HG03064 (cell line): ENCODE measurements around the gene PVRIG.
"Not testable (repeated sequence)": the region's sequence is repeated elsewhere in the genome, so short reads cannot be mapped to it uniquely, and the experiment has no call there.

Experiments
- ATAC-seq: cut with Tn5 transposase; IDR thresholded peaks from one replicate; pipeline ENCODE4 v1.9.1; 2021; ENCODE audit warnings: low read depth; ENCODE audit not compliant: unreplicated experiment

The PVRIG gene

DNA sequence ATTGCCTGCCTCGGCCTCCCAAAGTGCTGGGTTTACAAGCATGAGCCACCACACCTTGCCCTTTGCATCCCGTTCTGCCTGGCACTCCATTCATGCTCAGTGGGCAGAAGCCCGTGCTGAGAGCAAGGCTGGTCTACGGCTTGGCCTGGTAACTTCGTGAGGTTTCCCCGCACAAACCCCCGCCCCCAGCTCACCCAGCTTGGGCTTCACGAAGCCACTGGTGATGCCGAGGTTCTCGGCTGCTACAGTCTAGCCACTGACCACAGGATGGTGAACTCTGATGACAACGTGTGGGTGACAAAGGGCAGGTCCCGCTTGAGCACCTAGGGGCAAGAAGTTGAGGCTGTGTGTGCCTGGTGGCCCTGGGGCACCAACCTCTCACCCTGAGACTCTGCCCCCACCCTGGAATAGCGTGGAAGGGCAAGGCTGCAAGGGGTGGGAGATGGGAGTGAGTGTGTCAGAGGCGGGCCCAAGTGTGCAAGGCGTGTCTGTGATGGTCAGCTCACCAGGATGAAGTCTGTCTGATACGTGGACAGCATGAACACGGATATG, 3.7 kb downstream of the PVRIG start:
- ATAC-seq, result not testable (repeated sequence)

DNA sequence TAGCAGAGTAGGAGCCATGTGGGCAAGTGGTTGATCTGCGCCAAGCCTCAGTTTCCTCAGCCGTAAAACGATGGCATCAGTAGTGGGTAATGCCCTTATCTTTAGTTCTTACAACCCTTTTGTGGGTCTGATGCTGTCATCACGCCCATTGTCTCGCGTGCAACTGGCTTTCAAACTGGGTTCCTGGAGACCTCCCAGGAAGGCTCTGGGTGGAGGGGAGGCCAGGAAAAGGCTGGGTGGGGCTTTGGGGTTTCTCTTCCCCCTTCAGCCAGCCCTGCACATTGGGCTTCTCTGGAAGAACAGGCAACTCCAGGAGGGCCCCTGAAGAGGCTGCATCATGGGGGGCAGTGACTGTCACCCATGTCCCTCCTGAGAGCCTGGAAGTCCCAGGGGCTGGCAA, 5.1 kb downstream of the PVRIG start:
- not testable (repeated sequence) for ATAC-seq

DNA sequence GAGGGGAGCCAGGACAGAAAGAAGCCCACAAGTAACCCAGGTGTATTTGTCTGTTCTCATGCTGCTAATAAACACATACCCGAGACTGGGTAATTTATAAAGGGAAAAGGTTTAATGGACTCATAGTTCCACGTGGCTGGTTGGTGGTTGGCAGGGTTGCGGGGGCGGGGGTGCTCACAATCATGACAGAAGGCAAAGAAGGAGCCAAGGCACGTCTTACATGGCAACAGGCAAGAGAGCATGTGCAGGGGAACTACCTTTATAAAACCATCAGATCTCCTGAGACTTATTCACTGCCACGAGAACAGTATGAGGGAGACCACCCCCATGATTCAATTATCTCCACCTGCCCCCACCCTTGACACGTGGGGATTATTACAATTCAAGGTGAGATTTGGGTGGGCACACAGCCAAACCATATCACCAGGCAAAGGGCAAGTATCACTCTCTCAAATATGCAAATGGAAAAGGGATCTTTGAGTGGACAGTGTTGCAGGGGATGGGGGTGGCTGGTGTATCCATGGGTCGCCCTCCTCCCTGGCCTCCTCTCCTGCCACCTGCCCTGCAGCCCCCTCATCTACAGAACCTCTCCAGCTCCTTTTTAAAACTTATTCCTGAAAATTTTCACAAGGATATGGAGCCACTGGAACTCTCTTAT, 15.0 kb downstream of the PVRIG start:
- not testable (repeated sequence) for ATAC-seq

DNA sequence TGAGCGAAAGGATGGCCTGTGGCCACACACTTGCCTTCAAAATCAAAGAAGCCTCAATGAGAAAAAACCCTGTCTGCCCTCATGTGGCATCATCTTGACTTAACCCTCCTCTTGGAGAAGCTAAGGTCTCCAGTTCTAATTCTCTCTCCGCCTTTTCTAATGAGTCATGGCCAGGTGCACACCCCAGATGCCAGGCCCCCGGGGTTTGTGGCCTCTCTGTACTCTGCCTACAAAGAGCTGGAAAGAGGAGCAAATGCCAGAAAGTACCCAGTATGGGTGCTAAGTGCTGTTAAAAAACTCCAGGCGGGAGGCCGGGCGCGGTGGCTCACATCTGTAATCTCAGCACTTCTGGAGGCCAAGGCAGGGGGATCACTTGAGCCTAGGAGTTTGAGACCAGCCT, 20.2 kb downstream of the PVRIG start:
- not testable (repeated sequence) for ATAC-seq

DNA sequence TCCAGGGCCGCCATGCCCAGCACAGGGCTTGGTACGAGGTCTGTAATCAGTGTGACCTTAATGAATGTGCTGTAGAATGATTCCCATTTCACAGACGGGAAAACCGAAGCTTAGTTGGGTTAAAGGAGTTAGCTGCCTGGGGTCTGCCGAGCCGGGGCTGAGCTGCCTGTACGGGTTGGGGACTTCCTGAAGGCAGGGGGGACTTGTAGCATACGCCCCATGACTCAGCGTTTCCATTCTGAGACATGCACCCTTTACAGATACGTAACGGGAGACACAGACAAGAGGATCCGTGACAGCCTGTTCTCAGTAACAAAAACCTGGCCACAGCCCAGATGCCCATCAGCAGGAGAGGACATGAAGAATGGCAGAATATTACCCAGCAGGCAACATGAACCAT, 23.6 kb downstream of the PVRIG start:
- ATAC-seq, result not testable (repeated sequence)

DNA sequence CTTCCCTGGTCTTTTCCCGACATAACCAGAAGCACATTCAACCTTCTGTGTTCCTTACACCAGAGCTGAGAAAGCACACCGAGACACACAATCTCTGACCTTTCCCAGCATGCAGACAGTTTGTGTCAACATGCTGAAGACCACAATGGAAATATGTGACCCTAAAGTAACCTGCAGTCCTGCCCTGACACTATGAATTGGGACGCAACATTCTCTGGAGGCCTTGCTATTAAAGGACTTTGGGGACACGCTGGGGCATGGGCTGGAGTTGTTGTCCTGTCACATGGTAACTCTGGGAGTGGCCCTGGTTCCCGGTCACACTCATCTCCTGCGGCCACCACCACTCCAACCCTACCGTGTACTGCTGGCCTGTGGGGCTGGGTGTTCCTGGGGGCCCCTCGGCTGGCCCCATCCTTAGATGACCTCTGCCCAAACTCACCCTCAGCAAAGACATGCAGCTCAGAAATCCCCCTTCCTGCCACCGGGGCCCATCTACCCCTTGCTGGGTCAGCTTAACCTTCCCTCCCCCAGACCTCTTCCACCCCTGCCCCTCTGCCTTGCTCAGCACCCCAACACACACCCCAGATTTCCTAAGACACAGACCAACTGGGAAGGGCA, 25.3 kb downstream of the PVRIG start:
- ATAC-seq, result not testable (repeated sequence)

DNA sequence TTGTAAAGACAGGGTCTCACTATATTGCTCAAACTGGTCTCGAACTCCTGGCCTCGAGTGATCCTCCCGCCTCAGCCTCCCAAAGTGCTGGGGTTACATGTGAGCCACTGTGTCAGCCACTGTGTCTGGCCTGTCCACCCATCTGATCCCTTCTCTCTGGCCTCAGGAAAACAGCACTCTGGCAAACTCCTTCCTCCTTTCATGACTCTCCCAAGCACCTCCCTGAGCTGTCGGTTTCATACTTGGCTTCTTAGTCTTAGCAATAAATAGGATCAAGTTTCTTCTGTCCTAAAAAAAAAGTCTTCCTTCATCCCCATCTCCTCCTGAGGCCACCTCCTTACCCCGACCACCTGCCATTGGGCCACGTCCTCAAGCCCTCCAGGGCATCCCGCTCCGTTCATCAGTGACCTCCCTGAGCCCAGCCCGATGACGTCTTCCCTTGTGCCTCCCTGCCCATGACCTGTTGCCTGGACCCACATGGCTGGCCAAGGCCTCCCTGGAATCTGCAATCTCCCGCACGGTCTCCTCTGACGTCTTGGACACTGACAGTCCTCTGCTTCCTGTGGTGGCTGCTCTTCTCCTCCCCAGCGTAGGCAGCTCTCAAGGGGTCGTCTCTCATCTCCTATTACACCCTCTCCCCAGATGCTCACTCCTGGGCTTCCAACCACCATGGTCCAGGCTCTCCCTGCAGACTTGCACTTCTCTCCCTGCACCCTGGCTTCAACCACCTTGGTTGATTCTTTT, 26.5 kb downstream of the PVRIG start:
- not testable (repeated sequence) for ATAC-seq

DNA sequence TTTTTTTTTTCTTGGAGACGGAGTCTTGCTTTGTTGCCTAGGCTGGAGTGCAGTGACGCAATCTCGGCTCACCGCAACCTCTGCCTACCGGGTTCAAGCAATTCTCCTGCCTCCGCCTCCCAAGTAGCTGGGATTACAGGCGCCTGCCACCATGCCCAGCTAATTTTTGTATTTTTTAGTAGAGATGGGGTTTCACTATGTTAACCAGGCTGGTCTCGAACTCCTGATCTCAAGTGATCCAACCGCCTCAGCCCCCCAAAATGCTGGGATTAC, 27.1 kb downstream of the PVRIG start:
- ATAC-seq, result not testable (repeated sequence)

DNA sequence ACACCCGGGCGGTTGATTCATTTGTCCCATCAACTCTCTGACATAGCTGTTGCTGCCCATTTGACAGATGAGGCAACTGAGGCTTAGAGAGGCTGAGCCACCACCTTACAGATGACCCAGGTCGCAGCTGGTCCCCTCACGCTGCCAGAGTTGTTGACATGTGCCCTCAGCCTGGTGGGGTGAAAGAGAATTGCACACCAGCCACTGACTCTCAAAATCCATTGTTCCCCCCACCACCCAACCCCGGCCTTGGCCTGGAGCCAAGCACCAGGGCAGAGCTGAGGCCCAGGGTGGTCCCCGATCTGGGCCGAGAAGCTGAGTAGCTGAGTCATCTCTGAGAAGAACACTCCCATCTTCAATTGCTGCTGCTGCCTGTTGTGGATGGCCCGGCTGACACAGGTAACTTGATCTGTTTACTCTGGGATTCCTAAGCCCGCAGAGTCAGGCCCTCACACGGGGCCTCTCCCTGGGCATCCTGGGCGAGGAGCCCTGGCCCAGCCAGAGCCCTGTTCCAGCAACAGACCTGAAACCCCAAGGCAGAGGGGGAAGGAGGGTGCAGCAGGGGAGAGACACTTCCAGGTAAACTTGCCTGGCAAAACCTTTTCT, 27.5 kb downstream of the PVRIG start:
- no peak for ATAC-seq

DNA sequence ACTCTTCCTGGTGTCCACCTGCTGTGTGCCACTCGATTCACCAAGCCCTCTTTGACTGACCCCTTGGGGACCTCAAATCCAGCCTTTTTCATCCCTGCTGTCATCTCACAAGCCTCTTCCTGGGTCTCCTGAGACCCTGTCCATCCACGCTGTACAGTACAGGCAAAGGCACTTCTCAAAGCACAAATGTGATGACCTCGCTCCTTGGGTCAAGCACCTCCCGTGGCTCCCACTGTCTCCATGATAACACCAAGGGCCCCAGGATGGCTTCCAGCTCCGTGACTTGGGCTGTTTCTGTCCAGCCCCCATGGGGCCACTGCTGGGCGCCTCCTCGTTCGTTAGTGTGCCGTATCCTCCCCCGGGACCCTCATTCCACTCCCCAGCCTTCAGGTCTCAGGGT, 28.7 kb downstream of the PVRIG start:
- no peak for ATAC-seq

DNA sequence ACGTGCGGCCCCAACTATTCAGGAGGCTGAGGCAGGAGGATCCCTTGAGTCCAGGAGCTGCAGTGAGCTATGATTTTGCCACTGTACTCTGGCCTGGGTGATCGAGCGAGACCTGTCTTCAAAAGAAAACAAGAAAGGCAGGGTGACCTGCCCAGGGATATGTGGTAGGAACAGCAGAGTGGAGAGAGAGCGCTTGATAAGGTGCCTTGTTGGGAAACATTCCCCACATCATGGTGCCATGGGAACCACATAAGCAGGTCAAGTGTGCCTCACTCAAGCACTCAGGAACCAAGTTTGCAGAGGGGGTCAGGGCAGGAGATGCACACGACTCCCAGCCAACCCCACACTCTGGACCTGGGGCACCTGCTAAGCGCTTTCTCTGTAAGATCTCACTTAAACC, 37.3 kb downstream of the PVRIG start:
- no peak for ATAC-seq

DNA sequence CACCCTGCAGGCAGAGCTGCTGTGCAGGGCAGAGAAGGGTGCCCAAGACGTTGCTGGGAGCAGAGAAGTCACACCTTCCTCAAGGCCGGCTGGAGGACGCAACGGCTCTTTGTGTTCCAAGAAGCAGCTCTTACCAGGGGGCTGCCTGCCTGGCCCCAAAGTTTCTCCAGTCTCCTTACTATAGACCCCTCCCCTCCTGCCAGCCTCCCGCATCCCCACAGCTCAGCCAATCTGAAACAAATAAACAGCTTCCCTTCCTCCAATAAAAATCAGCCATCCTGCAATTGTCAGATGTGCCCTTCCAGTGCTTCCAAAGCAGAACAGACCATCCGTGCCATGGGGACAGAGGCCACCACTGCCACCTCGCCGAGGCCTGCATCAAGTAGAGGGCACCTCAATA, 40.2 kb downstream of the PVRIG start:
- ATAC-seq, result not testable (repeated sequence)

DNA sequence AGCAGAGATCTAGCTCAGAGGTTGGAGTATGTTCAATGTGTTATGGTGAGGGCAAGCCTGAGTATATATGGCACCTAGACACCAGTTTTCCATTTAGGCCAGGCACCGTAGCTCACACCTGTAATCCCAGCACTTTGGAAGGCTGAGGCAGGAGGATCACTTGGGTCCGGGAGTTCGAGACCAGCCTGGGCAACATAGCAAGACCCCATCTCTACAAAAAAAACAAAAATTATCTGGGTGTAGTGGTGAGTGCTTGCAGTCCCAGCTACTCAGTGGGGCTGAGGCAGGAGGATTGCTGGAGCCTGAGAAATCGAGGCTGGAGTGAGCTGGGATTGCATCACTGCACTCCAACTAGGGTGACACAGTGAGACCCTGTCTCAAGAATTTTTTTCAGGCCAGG, 43.1 kb downstream of the PVRIG start:
- ATAC-seq, result not testable (repeated sequence)

DNA sequence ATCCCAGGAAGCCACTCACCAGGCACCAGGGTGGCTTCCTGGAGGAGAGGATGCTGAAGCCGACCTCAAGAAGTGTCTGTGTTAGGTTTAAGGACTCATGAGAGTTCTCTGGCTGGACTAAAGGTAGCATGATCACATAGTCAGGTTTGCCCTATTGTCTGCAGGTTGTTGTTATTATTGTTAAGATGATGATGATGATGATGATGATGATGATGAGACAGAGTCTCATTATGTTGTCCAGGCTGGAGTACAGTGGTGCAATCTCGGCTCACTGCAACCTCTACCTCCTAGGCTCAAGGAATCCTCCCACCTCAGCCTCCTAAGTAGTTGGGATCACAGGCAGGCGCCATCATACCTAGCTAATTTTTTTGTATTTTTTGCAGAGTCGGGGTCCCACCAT, 44.5 kb downstream of the PVRIG start:
- not testable (repeated sequence) for ATAC-seq

DNA sequence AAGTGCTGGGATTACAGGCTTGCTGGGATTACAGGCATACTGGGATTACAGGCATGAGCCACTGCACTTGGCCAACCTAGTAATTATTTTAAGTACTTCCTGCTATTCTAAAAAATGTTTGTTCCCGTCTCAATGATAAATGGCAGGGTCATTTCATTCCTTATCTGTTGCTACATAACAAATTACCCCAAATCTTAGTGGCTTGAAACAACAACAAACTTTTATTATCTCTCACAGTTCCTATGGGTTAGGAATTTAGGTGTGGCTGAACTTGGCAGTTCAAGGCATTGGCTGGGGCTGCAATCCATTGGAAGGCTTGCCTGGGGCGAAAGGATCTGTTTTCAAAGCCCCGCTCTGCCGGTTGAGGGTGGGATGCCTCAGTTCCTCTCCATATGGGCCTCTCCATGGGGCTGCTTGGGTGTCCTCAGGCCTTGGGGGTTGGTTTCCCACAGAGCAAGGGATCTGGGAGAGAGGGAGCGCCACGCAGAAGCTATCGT, 45.0 kb downstream of the PVRIG start:
- ATAC-seq, result not testable (repeated sequence)

DNA sequence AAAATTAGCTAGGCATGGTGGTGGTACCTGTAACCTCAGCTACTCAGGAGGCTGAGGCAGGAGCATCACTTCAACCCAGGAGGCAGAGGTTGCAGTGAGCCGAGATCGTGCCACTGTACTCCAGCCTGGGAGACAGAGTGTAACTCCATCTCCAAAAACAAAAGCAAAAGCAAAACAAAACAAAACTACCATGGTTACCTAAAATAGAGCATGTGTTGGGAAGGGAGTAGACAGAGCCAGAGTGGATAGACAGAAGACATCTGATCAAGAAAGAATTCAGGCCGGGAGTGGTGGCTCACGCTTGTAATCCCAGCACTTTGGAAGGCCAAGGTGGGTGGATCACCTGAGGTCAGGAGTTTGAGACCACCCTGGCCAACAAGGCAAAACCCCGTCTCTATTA, 46.1 kb downstream of the PVRIG start:
- ATAC-seq, result not testable (repeated sequence)

DNA sequence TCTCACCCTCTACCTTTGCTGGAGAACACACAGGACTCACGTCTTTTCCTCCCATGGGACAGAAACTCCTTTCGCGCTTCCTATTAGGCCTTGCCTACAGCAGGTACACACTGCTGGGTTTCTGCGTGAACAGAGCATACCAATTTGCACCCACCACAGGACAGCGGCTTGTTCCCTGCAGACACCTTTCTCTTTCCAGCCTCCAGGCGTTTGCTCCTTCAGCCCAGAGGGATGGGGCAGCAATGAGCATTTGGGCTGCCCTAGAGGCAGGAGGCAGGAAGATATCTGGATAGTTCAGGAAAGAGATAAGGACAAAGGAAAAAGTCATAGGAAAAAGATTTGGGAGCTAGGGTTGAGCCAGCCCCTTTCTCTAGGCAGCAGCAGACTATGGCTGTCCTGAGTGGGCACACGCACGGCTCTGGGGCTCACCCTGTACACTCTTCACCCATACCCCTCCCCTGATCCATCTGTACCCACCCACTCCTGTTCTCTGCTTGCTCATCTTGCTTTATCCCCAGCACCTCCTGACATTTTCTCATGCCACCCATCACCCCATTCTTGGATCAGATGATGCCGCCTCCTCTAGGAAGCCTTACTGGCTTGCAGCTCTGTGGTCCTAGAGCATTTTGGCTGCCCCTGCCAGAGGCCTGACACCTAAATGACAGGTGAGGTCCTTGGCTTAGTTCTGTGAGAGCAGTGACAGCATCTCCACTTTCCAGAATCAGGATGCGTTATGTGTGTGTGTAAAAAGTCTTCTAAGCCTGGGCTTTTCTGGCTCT, 47.0 kb downstream of the PVRIG start:
- no peak for ATAC-seq

DNA sequence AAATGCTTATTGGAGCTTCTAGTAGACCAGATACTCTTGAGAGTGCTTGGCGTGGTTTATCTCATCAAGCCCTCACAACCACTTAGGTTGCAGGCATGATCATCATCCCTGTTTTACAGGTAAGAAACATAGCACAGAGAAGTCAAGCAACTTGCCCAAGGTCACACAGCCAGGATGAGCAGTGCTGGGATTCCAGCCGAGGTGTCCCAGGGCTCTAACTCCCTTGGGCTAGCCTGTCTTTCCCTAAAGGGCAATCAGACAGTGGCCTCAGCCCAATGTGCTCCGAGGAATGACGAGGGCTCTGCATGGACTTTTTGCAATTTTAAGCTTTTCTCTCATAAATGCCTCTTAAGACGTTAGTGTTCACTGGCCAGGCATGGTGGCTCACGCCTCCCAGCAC, 47.9 kb downstream of the PVRIG start:
- ATAC-seq, result no peak

DNA sequence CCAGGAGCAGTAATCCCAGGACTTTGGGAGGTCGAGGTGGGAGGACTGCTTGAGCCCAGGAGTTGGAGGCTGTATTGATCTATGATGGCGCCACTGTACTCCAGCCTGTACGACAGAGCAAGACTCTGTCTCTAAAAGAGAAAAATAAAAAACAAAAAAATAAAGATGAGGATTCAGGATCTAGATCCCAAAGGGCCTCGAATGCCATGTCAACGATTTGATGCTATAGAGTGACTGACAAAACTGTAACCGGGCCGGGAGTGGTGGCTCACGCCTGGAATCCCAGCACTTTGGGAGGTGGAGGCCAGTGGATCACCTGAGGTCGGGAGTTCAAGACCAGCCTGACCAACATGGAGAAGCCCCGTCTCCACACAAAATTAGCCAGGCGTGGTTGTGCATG, 49.1 kb downstream of the PVRIG start:
- ATAC-seq, result not testable (repeated sequence)

DNA sequence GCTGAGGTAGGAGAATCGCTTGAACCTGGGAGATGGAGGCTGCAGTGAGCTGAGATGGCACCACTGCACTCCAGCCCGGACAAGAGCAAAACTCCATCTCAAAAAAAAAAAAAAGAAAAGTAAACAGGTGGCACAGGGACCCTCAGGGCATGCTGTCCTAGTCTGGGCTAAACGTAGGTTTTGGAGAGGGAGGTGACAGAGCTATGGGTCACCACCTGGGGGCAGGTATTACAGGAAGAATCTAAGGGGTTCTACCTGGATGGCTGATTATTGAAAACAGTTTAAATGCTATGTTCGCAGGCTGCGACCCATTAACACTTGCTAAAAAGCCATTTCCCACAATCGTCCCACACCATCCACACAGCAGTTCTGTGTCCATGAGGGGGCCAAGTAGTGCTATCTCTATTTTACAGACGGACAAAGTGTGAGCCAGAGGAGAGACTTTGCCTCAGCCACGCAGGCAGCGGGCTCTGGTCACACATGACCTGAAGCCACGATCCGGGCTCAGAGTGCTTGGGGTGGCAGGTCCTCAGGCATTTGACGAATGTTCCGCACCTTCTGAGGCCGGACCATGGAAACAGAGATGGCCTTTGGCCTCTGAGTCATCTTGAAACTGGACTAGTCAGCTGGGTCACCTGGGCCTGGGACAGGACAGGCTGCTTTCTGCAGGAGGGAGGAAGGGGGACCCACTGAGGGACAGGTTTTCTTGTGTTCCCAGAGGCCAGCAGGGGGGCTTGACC, 49.7 kb downstream of the PVRIG start:
- not testable (repeated sequence) for ATAC-seq
